SU-DHL-6 (cell line): ENCODE results near the gene NDUFB7.
A peak's percentile ranks its signal among the peaks of the same experiment; 100 is the strongest.

ENCODE experiments used
- H2AFZ ChIP-seq: fragments of 200-600 bp; sonication (generic); 2 replicates; pipeline ENCODE4 v1.6.1; 2014; ENCODE audit warnings: low read depth, mild to moderate bottlenecking, moderate library complexity, mixed read lengths, antibody characterized with exemption, low read length; ENCODE audit not compliant: severe bottlenecking
- H3F3A ChIP-seq: fragments of 200-600 bp; shearing (Covaris generic); 2 replicates; pipeline ENCODE4 v1.6.0; 2016; ENCODE audit warnings: antibody characterized with exemption, mild to moderate bottlenecking; ENCODE audit not compliant: insufficient read depth
- H3K27ac ChIP-seq: fragments of 200-600 bp; sonication (generic); 2 replicates; pipeline ENCODE4 v1.5.1; 2016; ENCODE audit warnings: low read depth, mild to moderate bottlenecking, low read length, moderate library complexity, mixed read lengths
- H3K27me3 ChIP-seq: fragments of 200-600 bp; sonication (generic), shearing (Covaris generic); 2 replicates; pipeline ENCODE4 v1.6.0; 2014; ENCODE audit warnings: mild to moderate bottlenecking, low read length
- H3K36me3 ChIP-seq: fragments of 200-600 bp; sonication (generic); 2 replicates; pipeline ENCODE4 v1.6.1; 2014; ENCODE audit warnings: mild to moderate bottlenecking, low read length, mixed read lengths
- H3K4me2 ChIP-seq: fragments of 300-600, 200-600 bp; shearing (Covaris generic), sonication (generic); 2 replicates; pipeline ENCODE4 v1.6.0; 2014; ENCODE audit warnings: low read length, low read depth, mild to moderate bottlenecking; ENCODE audit not compliant: poor library complexity, severe bottlenecking
- H3K4me3 ChIP-seq: fragments of 200-600 bp; sonication (generic); 2 replicates; pipeline ENCODE4 v1.5.1; 2014; ENCODE audit warnings: antibody characterized with exemption, low read length, mild to moderate bottlenecking, mixed read lengths; ENCODE audit not compliant: insufficient read depth, poor library complexity, severe bottlenecking
- H3K79me2 ChIP-seq: fragments of 200-600 bp; sonication (generic); 2 replicates; pipeline ENCODE4 v1.6.1; 2014; ENCODE audit warnings: mild to moderate bottlenecking, low read length, moderate library complexity; ENCODE audit not compliant: insufficient read depth
- H3K9ac ChIP-seq: fragments of 200-600 bp; sonication (generic); 2 replicates; pipeline ENCODE4 v1.7.0; 2014; ENCODE audit warnings: mild to moderate bottlenecking, low read length
- H3K9me2 ChIP-seq: fragments of 200-600 bp; sonication (generic); replicated peaks from 2 replicates; pipeline ENCODE4 v1.6.1; 2014; ENCODE audit warnings: low read length; ENCODE audit not compliant: insufficient read depth
- H3K9me3 ChIP-seq: fragments of 200-600 bp; sonication (generic); 2 replicates; pipeline ENCODE4 v1.6.1; 2014; ENCODE audit warnings: low read length, mixed read lengths; ENCODE audit not compliant: insufficient read depth
- H4K20me1 ChIP-seq: fragments of 200-600 bp; sonication (generic); 2 replicates; pipeline ENCODE4 v1.6.1; 2014; ENCODE audit warnings: low read depth, mild to moderate bottlenecking, antibody characterized with exemption, low read length, moderate library complexity, mixed read lengths
- EZH2phosphoT487 ChIP-seq: fragments of 200-600 bp; sonication (generic), shearing (Covaris generic); conservative IDR thresholded peaks from 2 replicates; pipeline ENCODE4 v1.6.1; 2018; ENCODE audit warnings: mild to moderate bottlenecking, antibody characterized with exemption, low read length, moderate library complexity, mixed read lengths
- TF ChIP-seq, protein P1 (sequence below): fragments of 200-600 bp; sonication (generic); IDR thresholded peaks from one replicate; pipeline ENCODE4 v1.5.1; 2017; ENCODE audit warnings: antibody characterized with exemption, mild to moderate bottlenecking, low read length, moderate library complexity; ENCODE audit not compliant: insufficient read depth, poor library complexity, severe bottlenecking

NDUFB7 gene

DNA sequence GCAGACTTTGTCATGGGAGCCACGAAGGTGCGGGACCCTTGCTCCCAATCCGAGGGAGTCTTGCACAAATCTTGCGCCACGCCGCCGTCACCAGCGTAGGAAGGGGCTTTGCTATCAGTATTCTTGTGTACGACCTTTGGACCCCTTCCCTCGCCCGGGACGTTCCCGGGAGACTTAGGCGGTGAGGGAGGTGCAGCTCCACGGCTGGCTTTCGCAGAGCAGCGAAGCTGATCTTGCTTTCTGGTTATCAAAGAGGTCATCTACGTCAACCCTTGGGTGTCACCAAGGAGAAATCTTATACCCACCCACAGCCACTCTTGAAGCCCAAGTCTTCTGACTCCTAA lies 41.9 kb downstream of the NDUFB7 start:
- H3K4me3 ChIP-seq, result peak overlapping the region; percentile 96
- H3K4me2 ChIP-seq, result peak overlapping the region; percentile 100
- peak overlapping the region; percentile 83 for H2AFZ ChIP-seq
- peak overlapping the region; percentile 50; the same call in 1 of the 2 replicates for H3K27ac ChIP-seq
- no peaks in the 10 kb centered on the region for H3K9me3 ChIP-seq
- TF ChIP-seq, protein P1, sequence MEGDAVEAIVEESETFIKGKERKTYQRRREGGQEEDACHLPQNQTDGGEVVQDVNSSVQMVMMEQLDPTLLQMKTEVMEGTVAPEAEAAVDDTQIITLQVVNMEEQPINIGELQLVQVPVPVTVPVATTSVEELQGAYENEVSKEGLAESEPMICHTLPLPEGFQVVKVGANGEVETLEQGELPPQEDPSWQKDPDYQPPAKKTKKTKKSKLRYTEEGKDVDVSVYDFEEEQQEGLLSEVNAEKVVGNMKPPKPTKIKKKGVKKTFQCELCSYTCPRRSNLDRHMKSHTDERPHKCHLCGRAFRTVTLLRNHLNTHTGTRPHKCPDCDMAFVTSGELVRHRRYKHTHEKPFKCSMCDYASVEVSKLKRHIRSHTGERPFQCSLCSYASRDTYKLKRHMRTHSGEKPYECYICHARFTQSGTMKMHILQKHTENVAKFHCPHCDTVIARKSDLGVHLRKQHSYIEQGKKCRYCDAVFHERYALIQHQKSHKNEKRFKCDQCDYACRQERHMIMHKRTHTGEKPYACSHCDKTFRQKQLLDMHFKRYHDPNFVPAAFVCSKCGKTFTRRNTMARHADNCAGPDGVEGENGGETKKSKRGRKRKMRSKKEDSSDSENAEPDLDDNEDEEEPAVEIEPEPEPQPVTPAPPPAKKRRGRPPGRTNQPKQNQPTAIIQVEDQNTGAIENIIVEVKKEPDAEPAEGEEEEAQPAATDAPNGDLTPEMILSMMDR, result no peak
- TF ChIP-seq EZH2phosphoT487, result no peak
- H4K20me1 ChIP-seq, result no peaks in the 10 kb centered on the region
- no peaks in the 10 kb centered on the region for H3K27me3 ChIP-seq
- peak overlapping the region; percentile 85 for H3K9ac ChIP-seq
- H3K79me2 ChIP-seq, result peaks cover 50% of the 10 kb centered on the region
- no peaks in the 10 kb centered on the region for H3K36me3 ChIP-seq
- H3F3A ChIP-seq, result peaks cover 5% of the 10 kb centered on the region; the same call in 1 of the 2 replicates
- H3K9me2 ChIP-seq, result no peaks in the 10 kb centered on the region

DNA sequence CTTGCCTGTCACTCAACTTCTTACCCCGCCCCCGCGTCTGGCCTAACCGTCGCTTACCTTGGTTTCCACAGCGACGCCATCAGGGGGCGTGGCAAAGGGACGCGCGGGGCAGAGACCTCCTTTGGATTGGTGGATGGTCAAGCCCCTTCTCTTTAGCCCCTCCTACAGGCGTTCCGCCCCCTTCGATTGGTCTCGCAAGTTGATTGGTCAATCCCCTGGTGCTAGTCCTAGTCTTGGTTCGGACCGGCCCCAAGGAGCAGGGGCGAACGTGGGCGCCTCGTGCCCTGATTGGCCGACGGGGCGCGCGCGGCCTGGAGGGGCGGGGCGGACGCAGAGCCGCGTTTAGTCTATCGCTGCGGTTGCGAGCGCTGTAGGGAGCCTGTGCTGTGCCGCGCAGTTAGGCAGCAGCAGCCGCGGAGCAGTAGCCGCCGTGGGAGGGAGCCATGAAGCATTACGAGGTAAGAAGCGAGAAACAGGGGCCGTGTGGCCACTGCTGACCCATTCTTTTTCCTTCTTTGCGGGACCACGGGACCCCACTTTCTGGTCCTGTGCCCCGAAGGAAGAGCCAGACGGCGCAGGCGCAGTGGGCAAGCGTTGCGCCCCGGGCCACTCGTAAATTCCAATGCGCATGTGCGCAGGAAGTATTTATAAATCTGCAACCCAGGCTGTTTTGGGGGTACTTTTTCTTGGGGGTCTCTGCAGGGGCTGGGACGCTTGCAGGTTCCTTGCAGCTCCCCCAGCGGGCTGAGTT lies 42.4 kb downstream of the NDUFB7 start, which contains the start of gene TECR:
Gene TECR (plus strand): TSS at position 341 of the 751 bp plus-strand sequence. CDS start 103 bp downstream, at position 444.
- H3K27ac ChIP-seq, result peak within 1 kb of the TSS; percentile 50
- TF ChIP-seq, protein P1, result no peak
- no peak for TF ChIP-seq EZH2phosphoT487

DNA sequence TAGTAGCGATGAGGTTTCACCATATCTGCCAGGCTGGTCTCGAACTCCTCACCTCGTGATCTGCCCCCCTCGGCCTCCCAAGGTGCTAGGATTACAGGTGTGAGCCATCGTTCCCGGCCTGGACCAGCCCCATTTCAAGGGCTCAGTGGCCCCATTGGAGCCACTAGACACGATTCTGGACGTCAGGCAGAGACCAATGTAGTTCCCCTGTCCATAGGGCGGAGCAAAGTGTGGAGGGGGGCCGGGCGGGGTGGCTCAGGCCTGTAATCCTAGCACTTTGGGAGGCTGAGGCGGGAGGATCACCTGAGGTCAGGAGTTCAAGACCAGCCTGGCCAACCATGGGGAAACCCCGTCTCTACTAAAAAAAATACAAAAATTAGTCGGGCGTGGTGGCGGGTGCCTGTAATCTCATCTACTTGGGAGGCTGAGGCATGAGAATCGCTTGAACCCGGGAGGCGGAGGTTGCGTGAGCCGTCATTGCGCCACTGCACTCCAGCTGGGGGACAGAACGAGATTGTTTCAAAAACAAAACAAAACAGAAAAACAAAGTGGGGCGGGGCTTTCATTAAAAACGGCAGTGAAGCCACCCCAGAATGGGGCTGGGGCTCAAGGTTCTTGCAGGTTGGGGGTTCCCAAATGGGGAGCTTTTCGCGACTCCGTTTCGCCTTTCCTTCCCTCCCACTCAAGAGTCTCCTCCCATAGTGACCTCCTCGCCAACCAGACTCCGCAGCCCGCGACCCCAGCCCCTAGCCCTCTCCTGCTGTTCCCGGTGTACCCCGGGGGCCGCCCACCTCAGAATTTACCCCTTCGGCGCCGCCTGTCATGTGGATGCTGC lies 43.2 kb downstream of the NDUFB7 start:
- H3K4me3 ChIP-seq, result peak overlapping the region; percentile 59
- peaks cover 40% of the 10 kb centered on the region for H3K79me2 ChIP-seq
- no peak for TF ChIP-seq EZH2phosphoT487
- TF ChIP-seq, protein P1, result no peak
- peak overlapping the region; percentile 52 for H3K9ac ChIP-seq
- no peaks in the 10 kb centered on the region for H3K9me2 ChIP-seq
- peak overlapping the region; percentile 64 for H3K4me2 ChIP-seq
- H3F3A ChIP-seq, result peaks cover 5% of the 10 kb centered on the region; the same call in 1 of the 2 replicates
- H3K9me3 ChIP-seq, result no peaks in the 10 kb centered on the region
- H3K27me3 ChIP-seq, result no peaks in the 10 kb centered on the region
- no peaks in the 10 kb centered on the region for H3K36me3 ChIP-seq
- no peaks in the 10 kb centered on the region for H4K20me1 ChIP-seq
- peak overlapping the region; percentile 82 for H2AFZ ChIP-seq
- no peak overlapping the region for H3K27ac ChIP-seq

More for the DNA sequence above, 42.4 kb downstream of the NDUFB7 start, which contains the start of gene TECR:
- peaks cover 44% of the 10 kb centered on the region for H3K79me2 ChIP-seq
- H3K4me2 ChIP-seq, result peak within 1 kb of the TSS; percentile 100
- no peaks in the 10 kb centered on the region for H3K36me3 ChIP-seq
- peak within 1 kb of the TSS; percentile 85 for H3K9ac ChIP-seq
- H3K27me3 ChIP-seq, result no peaks in the 10 kb centered on the region
- no peaks in the 10 kb centered on the region for H4K20me1 ChIP-seq
- peaks cover 5% of the 10 kb centered on the region; the same call in 1 of the 2 replicates for H3F3A ChIP-seq
- H2AFZ ChIP-seq, result peak within 1 kb of the TSS; percentile 83
- no peaks in the 10 kb centered on the region for H3K9me3 ChIP-seq
- no peaks in the 10 kb centered on the region for H3K9me2 ChIP-seq
- H3K4me3 ChIP-seq, result peak within 1 kb of the TSS; percentile 96
